Mesendoderm (in vitro differentiated cells): ENCODE results near the gene UBALD1.

Source experiments
- DNase-seq: peaks from one replicate; pipeline ENCODE4 v3.0.0; 2013
- H2AK5ac ChIP-seq: 2 replicates; pipeline ENCODE4 v1.6.1; 2013; ENCODE audit warnings: low read length, inconsistent platforms
- H2BK120ac ChIP-seq: 2 replicates; pipeline ENCODE4 v1.6.1; 2013; ENCODE audit warnings: low read depth, mild to moderate bottlenecking, low read length, moderate library complexity, mixed read lengths
- H2BK15ac ChIP-seq: replicated peaks from 2 replicates; pipeline ENCODE4 v1.6.1; 2013; ENCODE audit warnings: low read depth, mild to moderate bottlenecking, moderate library complexity
- H2BK5ac ChIP-seq: 2 replicates; pipeline ENCODE4 v1.6.1; 2013; ENCODE audit warnings: low read length, inconsistent platforms
- H3K18ac ChIP-seq: 2 replicates; pipeline ENCODE4 v1.6.1; 2013; ENCODE audit warnings: mild to moderate bottlenecking, low read length, mixed read lengths
- H3K23ac ChIP-seq: one replicate; pipeline ENCODE4 v1.6.1; 2013; ENCODE audit warnings: low read length
- H3K27ac ChIP-seq: 2 replicates; pipeline ENCODE4 v1.5.1; 2013; ENCODE audit warnings: low read depth, mild to moderate bottlenecking, inconsistent platforms, low read length, moderate library complexity
- H3K27me3 ChIP-seq: 2 replicates; pipeline ENCODE4 v1.6.1; 2013; ENCODE audit warnings: low read length, control low read depth, mild to moderate bottlenecking, inconsistent platforms; ENCODE audit not compliant: insufficient read depth, poor library complexity
- H3K36me3 ChIP-seq: 2 replicates; pipeline ENCODE4 v1.6.1; 2013; ENCODE audit warnings: low read length, inconsistent platforms; ENCODE audit not compliant: control insufficient read depth, insufficient read depth
- H3K4ac ChIP-seq: one replicate; pipeline ENCODE4 v1.6.1; 2013; ENCODE audit warnings: low read depth, mild to moderate bottlenecking, low read length, moderate library complexity
- H3K4me1 ChIP-seq: 2 replicates; pipeline ENCODE4 v1.6.1; 2013; ENCODE audit warnings: low read depth, low read length, inconsistent platforms; ENCODE audit not compliant: control insufficient read depth
- H3K4me2 ChIP-seq: 2 replicates; pipeline ENCODE4 v1.6.1; 2013; ENCODE audit warnings: low read length
- H3K4me3 ChIP-seq: 2 replicates; pipeline ENCODE4 v1.5.1; 2013; ENCODE audit warnings: mild to moderate bottlenecking, low read length
- H3K56ac ChIP-seq: one replicate; pipeline ENCODE4 v1.6.1; 2013; ENCODE audit warnings: low read length
- H3K79me1 ChIP-seq: 2 replicates; pipeline ENCODE4 v1.6.1; 2013; ENCODE audit warnings: low read length, inconsistent platforms
- H3K79me2 ChIP-seq: 2 replicates; pipeline ENCODE4 v1.6.1; 2013; ENCODE audit warnings: mild to moderate bottlenecking, low read length; ENCODE audit not compliant: control insufficient read depth, insufficient read depth
- H3K9ac ChIP-seq: 2 replicates; pipeline ENCODE4 v1.6.1; 2013; ENCODE audit warnings: low read length, inconsistent platforms
- H4K5ac ChIP-seq: one replicate; pipeline ENCODE4 v1.6.1; 2013; ENCODE audit warnings: low read length
- H4K8ac ChIP-seq: one replicate; pipeline ENCODE4 v1.6.1; 2013; ENCODE audit warnings: low read depth, mild to moderate bottlenecking, control low read depth, low read length, moderate library complexity
- WGBS: extraction: QIAGEN DNeasy Blood & Tissue Kit; methylation state at CpG from one replicate; pipeline ENCODE4 v1.1.7; 2013; ENCODE audit warnings: low lambda C conversion rate, missing lambda C conversion rate; ENCODE audit not compliant: insufficient coverage; ENCODE audit errors: extremely low coverage; 5-methylcytosine and 5-hydroxymethylcytosine counted together

Gene UBALD1

DNA sequence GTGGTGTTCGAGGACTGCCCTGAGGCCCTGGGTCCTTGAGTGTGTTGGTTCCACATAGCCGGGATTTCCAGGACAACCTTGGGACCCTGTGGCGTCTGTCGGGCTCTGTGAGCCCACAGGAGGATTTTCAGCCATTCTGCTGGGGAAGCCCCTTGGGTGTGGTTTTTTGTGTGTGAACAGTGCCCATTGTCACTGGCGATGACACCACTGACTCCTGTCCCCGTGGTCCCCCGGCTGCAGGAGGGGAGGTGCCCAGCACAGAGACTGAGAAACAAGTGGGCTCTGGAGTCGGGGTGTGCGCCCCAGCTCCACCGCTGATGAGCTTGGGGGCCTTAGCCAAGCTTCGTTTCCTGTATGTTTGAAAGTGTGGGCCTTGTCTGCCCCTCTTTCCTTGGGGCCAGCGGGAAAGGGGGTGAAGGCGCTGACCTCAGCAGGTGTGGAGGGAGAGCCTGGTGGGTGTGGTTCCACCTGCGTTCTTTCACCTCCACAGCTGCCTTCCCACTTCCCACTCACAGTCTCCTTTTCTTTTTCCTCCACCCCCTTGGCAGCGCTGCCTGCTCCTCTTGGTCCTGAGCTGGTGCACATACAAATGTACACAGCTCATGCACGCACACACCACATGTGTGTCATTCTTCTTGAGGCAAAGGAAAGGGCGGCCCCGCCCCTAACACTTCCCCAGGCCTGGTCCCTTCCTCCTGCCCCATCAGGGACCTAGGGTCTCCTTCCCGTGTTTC is 26.1 kb upstream of the UBALD1 start:
- no CpG with 5 or more reads among the region's 19 CpGs for WGBS
- peaks cover 19% of the 10 kb centered on the region for H3K79me2 ChIP-seq
- no peak overlapping the region for H3K4ac ChIP-seq
- H3K79me1 ChIP-seq = peaks cover 14% of the 10 kb centered on the region
- no peak overlapping the region for H3K27ac ChIP-seq
- H3K4me1 ChIP-seq = no peaks in the 10 kb centered on the region
- no peak for DNase-seq
- no peaks in the 10 kb centered on the region for H3K36me3 ChIP-seq
- H3K4me2 ChIP-seq = no peak overlapping the region
- no peak overlapping the region for H3K18ac ChIP-seq
- H2AK5ac ChIP-seq = no peak overlapping the region
- no peak overlapping the region for H4K5ac ChIP-seq
- H3K56ac ChIP-seq = no peak overlapping the region
- H3K4me3 ChIP-seq = no peak overlapping the region
- H3K23ac ChIP-seq = no peak overlapping the region
- no peak overlapping the region for H2BK120ac ChIP-seq
- H2BK5ac ChIP-seq = no peak overlapping the region
- H3K9ac ChIP-seq = no peak overlapping the region
- no peak overlapping the region for H4K8ac ChIP-seq
- no peaks in the 10 kb centered on the region for H3K27me3 ChIP-seq
- no peak overlapping the region for H2BK15ac ChIP-seq

DNA sequence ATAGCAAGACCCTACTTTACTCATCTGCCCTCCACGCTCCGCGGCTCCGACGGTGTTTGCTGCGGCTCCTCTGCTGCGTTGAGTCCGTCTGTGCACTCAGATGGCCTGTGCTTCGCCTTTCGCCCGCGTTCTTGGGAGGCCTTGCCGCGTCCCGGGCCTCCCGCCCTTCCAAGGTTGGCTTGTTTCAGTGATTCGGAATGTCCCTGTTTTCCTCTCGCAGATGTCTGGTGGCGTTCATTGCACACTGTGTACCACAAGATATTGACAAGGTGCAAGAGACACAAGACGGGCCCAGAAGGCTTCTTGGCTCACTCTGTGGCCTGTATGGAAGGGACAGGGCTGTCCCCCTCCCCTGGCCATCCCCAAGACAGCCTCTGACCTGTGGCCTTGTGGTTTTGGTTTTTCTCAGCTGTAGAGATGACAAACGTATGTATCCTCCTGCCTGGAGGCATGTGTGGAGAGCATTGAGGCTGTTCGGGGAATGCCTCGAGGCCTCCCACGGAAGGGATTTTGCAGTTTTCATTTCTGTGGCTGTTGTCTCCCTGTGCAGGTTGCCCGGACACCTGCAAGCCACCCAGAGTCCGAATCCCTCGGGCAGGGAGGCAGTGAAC is 25.3 kb upstream of the UBALD1 start:
- no peak overlapping the region for H4K8ac ChIP-seq
- H3K4ac ChIP-seq = no peak overlapping the region
- no peak for DNase-seq
- H3K9ac ChIP-seq = no peak overlapping the region
- H2BK5ac ChIP-seq = no peak overlapping the region
- no peak overlapping the region for H3K23ac ChIP-seq
- H3K56ac ChIP-seq = no peak overlapping the region
- H2AK5ac ChIP-seq = no peak overlapping the region
- H3K36me3 ChIP-seq = no peaks in the 10 kb centered on the region
- peaks cover 12% of the 10 kb centered on the region for H3K79me1 ChIP-seq
- H3K79me2 ChIP-seq = peaks cover 19% of the 10 kb centered on the region
- H2BK120ac ChIP-seq = no peak overlapping the region
- H3K4me1 ChIP-seq = no peaks in the 10 kb centered on the region
- no peak overlapping the region for H3K4me2 ChIP-seq
- WGBS = no CpG with 5 or more reads among the region's 27 CpGs
- no peak overlapping the region for H3K18ac ChIP-seq
- no peaks in the 10 kb centered on the region for H3K27me3 ChIP-seq
- H3K4me3 ChIP-seq = no peak overlapping the region
- H2BK15ac ChIP-seq = no peak overlapping the region
- H4K5ac ChIP-seq = no peak overlapping the region
- H3K27ac ChIP-seq = no peak overlapping the region

DNA sequence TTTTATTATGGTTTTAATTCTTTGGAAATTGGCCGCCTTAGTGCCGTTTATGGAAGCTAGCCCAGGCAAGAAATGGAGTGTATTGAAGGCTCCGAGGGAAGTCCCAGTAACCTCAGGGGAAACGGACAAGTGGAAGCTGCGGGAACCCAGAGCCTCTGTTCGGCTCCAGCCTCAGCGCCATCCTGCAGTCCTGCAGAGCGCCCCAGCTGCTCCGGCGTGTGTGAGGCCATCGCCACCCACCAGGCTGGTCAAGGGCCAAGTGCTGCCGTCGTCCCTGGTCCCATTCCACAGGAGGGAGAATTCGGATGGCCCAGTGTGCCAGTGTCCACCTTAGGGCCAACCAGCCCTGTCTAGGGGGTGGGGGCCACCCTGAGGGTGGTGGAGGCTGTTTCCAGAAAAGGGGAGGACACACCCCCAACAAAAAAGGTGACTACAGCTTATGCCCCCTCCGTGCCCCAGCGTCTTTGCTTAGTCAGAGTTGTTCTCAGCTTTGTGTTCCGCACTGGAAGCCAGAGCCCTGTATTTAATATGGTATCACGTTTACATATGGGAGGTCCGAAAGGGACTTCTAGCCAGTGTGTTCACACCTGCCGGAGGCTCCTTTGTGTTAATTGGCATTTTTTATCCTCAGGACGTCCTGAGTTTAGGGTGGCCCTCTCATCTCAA is 22.9 kb upstream of the UBALD1 start:
- WGBS = no CpG with 5 or more reads among the region's 21 CpGs
- Histone ChIP-seq H2BK5ac (no peak overlapping the region), H2BK120ac (no peak overlapping the region), H3K27me3 (no peaks in the 10 kb centered on the region), H3K4ac (no peak overlapping the region), H4K8ac (no peak overlapping the region), H3K9ac (no peak overlapping the region), H3K36me3 (no peaks in the 10 kb centered on the region), H4K5ac (no peak overlapping the region), H3K4me2 (no peak overlapping the region), H3K56ac (no peak overlapping the region), H3K4me1 (no peaks in the 10 kb centered on the region), H3K79me1 (peaks cover 15% of the 10 kb centered on the region), H3K4me3 (no peak overlapping the region), H3K23ac (no peak overlapping the region), H3K18ac (no peak overlapping the region), H2AK5ac (no peak overlapping the region), H3K27ac (no peak overlapping the region), H3K79me2 (peaks cover 18% of the 10 kb centered on the region), H2BK15ac (no peak overlapping the region)
- no peak for DNase-seq

DNA sequence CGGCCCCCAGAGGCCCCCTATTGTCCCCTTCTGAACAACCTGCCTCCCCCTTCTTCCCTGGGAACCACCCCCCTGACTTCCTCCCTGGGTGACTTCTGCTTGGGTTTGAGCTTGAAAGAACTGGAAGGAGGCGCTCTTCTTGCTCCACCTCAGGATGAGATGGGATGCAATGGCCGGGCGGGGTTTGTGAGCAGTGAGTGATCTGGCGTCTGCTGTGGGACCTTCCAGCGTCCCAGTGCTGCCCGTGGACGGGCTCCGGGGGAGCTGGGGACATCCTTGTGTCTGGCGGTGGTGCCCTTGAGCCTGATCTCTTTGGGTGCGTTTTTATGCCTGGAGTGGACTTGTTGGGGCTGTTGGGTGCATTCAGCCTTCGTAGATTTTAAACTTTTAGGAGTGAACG is 21.5 kb upstream of the UBALD1 start:
- no peak overlapping the region for H3K4me3 ChIP-seq
- H3K79me2 ChIP-seq = peaks cover 23% of the 10 kb centered on the region
- no peak overlapping the region for H3K4me2 ChIP-seq
- H3K79me1 ChIP-seq = peaks cover 15% of the 10 kb centered on the region
- no peak for DNase-seq
- no peak overlapping the region for H2BK120ac ChIP-seq
- no peak overlapping the region for H2BK5ac ChIP-seq
- no peak overlapping the region for H3K56ac ChIP-seq
- no peaks in the 10 kb centered on the region for H3K36me3 ChIP-seq
- H3K23ac ChIP-seq = no peak overlapping the region
- no peaks in the 10 kb centered on the region for H3K4me1 ChIP-seq
- no peak overlapping the region for H4K5ac ChIP-seq
- H3K9ac ChIP-seq = no peak overlapping the region
- no peak overlapping the region for H3K18ac ChIP-seq
- H2AK5ac ChIP-seq = no peak overlapping the region
- no CpG with 5 or more reads among the region's 13 CpGs for WGBS
- H3K27me3 ChIP-seq = no peaks in the 10 kb centered on the region
- H2BK15ac ChIP-seq = no peak overlapping the region
- H3K4ac ChIP-seq = no peak overlapping the region
- no peak overlapping the region for H4K8ac ChIP-seq
- H3K27ac ChIP-seq = no peak overlapping the region

DNA sequence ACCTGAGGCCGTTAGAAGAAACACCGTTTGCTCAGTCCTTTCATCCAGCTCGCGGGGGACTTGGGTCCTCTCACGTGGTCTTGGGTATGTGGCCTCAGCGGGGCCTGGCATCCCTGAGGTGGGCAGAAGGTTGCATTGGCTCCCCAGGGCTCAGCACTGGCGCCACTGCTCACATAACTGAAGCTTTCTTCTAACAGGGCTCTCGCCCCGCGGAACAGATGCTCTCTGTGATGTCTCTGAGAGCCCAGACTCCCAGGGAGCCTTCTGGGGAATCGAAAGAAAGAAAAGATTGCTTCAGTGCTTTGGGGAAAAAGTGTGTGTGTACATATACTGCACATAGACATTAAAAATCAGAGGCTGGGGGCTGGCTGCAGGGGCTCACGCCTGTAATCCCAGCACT is 20.1 kb upstream of the UBALD1 start:
- Histone ChIP-seq H3K27me3 (no peaks in the 10 kb centered on the region), H4K8ac (no peak overlapping the region), H3K79me2 (peaks cover 17% of the 10 kb centered on the region), H2BK120ac (no peak overlapping the region), H2BK15ac (no peak overlapping the region), H3K23ac (no peak overlapping the region), H3K4ac (no peak overlapping the region), H3K9ac (no peak overlapping the region), H3K18ac (no peak overlapping the region), H3K36me3 (no peaks in the 10 kb centered on the region), H3K4me3 (no peak overlapping the region), H3K27ac (no peak overlapping the region), H3K56ac (no peak overlapping the region), H3K4me1 (no peaks in the 10 kb centered on the region), H3K79me1 (peaks cover 8% of the 10 kb centered on the region), H3K4me2 (no peak overlapping the region), H4K5ac (no peak overlapping the region), H2BK5ac (no peak overlapping the region), H2AK5ac (no peak overlapping the region)
- whole genome bisulfite sequencing = no CpG with 5 or more reads among the region's 12 CpGs
- DNase-seq = no peak
